Ishikawa (cell line): ENCODE results near the gene TMEM168.

ENCODE experiments used
- CEBPB ChIP-seq: IDR thresholded peaks from 2 replicates; pipeline ENCODE4 v1.6.1; 2012
- CREB1 ChIP-seq: IDR thresholded peaks from 2 replicates; pipeline ENCODE4 v1.6.1; 2012; ENCODE audit warnings: low read depth
- EGR1 ChIP-seq: IDR thresholded peaks from 2 replicates; pipeline ENCODE4 v1.6.1; 2012
- EP300 ChIP-seq: IDR thresholded peaks from 2 replicates; pipeline ENCODE4 v1.6.1; 2012; ENCODE audit warnings: borderline replicate concordance
- FOXM1 ChIP-seq: IDR thresholded peaks from 2 replicates; pipeline ENCODE4 v1.6.1; 2012; ENCODE audit warnings: low read depth, borderline replicate concordance
- MAX ChIP-seq: IDR thresholded peaks from 2 replicates; pipeline ENCODE4 v1.6.1; 2012
- NFIC ChIP-seq: IDR thresholded peaks from 2 replicates; pipeline ENCODE4 v1.6.1; 2012
- RAD21 ChIP-seq: IDR thresholded peaks from 2 replicates; pipeline ENCODE4 v1.6.1; 2012; ENCODE audit warnings: low read depth
- REST ChIP-seq: IDR thresholded peaks from 2 replicates; pipeline ENCODE4 v1.6.1; 2012; ENCODE audit warnings: low read depth, mild to moderate bottlenecking
- TAF1 ChIP-seq: IDR thresholded peaks from 2 replicates; pipeline ENCODE4 v1.6.1; 2012; ENCODE audit warnings: low read depth, mild to moderate bottlenecking
- TCF12 ChIP-seq: IDR thresholded peaks from 2 replicates; pipeline ENCODE4 v1.6.1; 2012; ENCODE audit warnings: low read depth
- TEAD4 ChIP-seq: IDR thresholded peaks from 2 replicates; pipeline ENCODE4 v1.6.1; 2012
- USF1 ChIP-seq: IDR thresholded peaks from 2 replicates; pipeline ENCODE4 v1.6.1; 2012
- YY1 ChIP-seq: IDR thresholded peaks from 2 replicates; pipeline ENCODE4 v1.6.1; 2012; ENCODE audit warnings: low read depth
- ZBTB7A ChIP-seq: IDR thresholded peaks from 2 replicates; pipeline ENCODE4 v1.6.1; 2012; ENCODE audit warnings: low read depth

Gene TMEM168

GRCh38 chr7:112800486-112800885 is 10.3 kb upstream of the TMEM168 start:
- TF ChIP-seq CREB1 (no peak), YY1 (no peak), NFIC (no peak), MAX (no peak), USF1 (no peak), REST (no peak), FOXM1 (no peak), TCF12 (no peak), EP300 (no peak), EGR1 (no peak), TEAD4 (no peak), RAD21 (no peak), ZBTB7A (no peak), CEBPB (no peak), TAF1 (no peak)

- TF ChIP-seq ZBTB7A: no peak
- TF ChIP-seq USF1: no peak
Measured at GRCh38 chr7:112799448-112800120, 9.4 kb upstream of the TMEM168 start.

GRCh38 chr7:112798274-112799159 is 8.3 kb upstream of the TMEM168 start:
- TF ChIP-seq EGR1 (no peak), CEBPB (no peak), TAF1 (no peak), TEAD4 (no peak), EP300 (no peak), RAD21 (no peak), TCF12 (no peak), USF1 (no peak), YY1 (no peak)

GRCh38 chr7:112792441-112792840 is 2.2 kb upstream of the TMEM168 start:
- TF ChIP-seq TAF1 (no peak), ZBTB7A (no peak), TCF12 (no peak), CEBPB (no peak), CREB1 (no peak), FOXM1 (no peak), REST (no peak), EGR1 (no peak), RAD21 (no peak), NFIC (no peak), YY1 (no peak), TEAD4 (no peak), MAX (no peak), EP300 (no peak), USF1 (no peak)
